ENCODE data around the gene SCN1A.

The SCN1A gene

DNA sequence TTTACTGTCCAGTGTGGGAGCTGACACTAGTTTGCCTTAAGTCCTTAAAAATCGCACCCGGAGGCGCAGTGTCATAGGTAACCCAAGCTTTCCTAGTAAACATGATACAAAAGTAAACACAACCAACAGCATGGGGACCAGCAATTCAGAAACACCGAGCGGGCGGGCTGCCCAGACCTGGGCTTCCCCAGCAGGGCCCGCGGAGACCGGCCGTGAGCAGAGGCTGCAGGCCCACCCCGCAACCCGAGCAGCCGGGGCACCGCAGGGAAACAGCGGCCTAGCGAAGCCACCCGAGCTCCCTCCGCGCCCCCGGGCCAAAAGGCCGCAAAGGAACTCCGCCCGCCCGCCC, 174.5 kb downstream of the SCN1A start:
- Histone ChIP-seq H3K9me3 (ENCODE audit: insufficient read depth, low read length, severe bottlenecking) (no peaks in the 10 kb centered on the region), H3K27ac (ENCODE audit: low read length) (peak overlapping the region; percentile 68), H3K4me1 (ENCODE audit: insufficient read depth, low read length) (peaks cover 42% of the 10 kb centered on the region), H3K4me3 (ENCODE audit: low read depth in 1 of 2, low read length in 2 of 2) (peak overlapping the region; percentile 51 to 71), H3K27me3 (ENCODE audit: insufficient read depth, low read length, poor library complexity) (no peaks in the 10 kb centered on the region), H3K4me2 (ENCODE audit: insufficient read depth, low read length) (peak overlapping the region; percentile 68), H3K36me3 (ENCODE audit: insufficient read depth, low read length) (peaks cover 21% of the 10 kb centered on the region; the same call in 1 of the 2 replicates), H3K9ac (ENCODE audit: low read depth, low read length) (peak overlapping the region; percentile 65), H4K20me1 (ENCODE audit: insufficient read depth, low read length) (no peaks in the 10 kb centered on the region), H2AFZ (ENCODE audit: low read depth, low read length) (peak overlapping the region; percentile 75), H3K79me2 (ENCODE audit: insufficient read depth, low read length) (peaks cover 48% of the 10 kb centered on the region)
- ATAC-seq (ENCODE audit: insufficient read depth, low read depth) (peak; percentile 61), DNase-seq (no peak)
- TF ChIP-seq, protein P1, sequence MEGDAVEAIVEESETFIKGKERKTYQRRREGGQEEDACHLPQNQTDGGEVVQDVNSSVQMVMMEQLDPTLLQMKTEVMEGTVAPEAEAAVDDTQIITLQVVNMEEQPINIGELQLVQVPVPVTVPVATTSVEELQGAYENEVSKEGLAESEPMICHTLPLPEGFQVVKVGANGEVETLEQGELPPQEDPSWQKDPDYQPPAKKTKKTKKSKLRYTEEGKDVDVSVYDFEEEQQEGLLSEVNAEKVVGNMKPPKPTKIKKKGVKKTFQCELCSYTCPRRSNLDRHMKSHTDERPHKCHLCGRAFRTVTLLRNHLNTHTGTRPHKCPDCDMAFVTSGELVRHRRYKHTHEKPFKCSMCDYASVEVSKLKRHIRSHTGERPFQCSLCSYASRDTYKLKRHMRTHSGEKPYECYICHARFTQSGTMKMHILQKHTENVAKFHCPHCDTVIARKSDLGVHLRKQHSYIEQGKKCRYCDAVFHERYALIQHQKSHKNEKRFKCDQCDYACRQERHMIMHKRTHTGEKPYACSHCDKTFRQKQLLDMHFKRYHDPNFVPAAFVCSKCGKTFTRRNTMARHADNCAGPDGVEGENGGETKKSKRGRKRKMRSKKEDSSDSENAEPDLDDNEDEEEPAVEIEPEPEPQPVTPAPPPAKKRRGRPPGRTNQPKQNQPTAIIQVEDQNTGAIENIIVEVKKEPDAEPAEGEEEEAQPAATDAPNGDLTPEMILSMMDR (IDR thresholded peaks at IDR 0.05; ENCODE audit: borderline replicate concordance, extremely low read depth, low read length, poor library complexity, severe bottlenecking), result no peak
- TF ChIP-seq EZH2 (IDR thresholded peaks at IDR 0.05; ENCODE audit: borderline replicate concordance, low read depth, low read length, severe bottlenecking), result no peak

GRCh38 chr2:165952741-165953211, 175.0 kb downstream of the SCN1A start:
- H3K27ac ChIP-seq (ENCODE audit: low read length), result peak overlapping the region; percentile 68
- H4K20me1 ChIP-seq (ENCODE audit: insufficient read depth, low read length), result no peaks in the 10 kb centered on the region
- H3K4me1 ChIP-seq (ENCODE audit: insufficient read depth, low read length), result peaks cover 42% of the 10 kb centered on the region
- DNase-seq (no peak), ATAC-seq (ENCODE audit: insufficient read depth, low read depth) (no peak)
- no peaks in the 10 kb centered on the region for H3K9me3 ChIP-seq (ENCODE audit: insufficient read depth, low read length, severe bottlenecking)
- peak overlapping the region; percentile 68 for H3K4me2 ChIP-seq (ENCODE audit: insufficient read depth, low read length)
- H3K79me2 ChIP-seq (ENCODE audit: insufficient read depth, low read length), result peaks cover 48% of the 10 kb centered on the region
- H2AFZ ChIP-seq (ENCODE audit: low read depth, low read length), result peak overlapping the region; percentile 75
- no peaks in the 10 kb centered on the region for H3K27me3 ChIP-seq (ENCODE audit: insufficient read depth, low read length, poor library complexity)
- TF ChIP-seq EZH2 (IDR thresholded peaks at IDR 0.05; ENCODE audit: borderline replicate concordance, low read depth, low read length, severe bottlenecking), result no peak
- TF ChIP-seq, protein P1 (IDR thresholded peaks at IDR 0.05; ENCODE audit: borderline replicate concordance, extremely low read depth, low read length, poor library complexity, severe bottlenecking), result no peak
- peaks cover 22% of the 10 kb centered on the region; the same call in 1 of the 2 replicates for H3K36me3 ChIP-seq (ENCODE audit: insufficient read depth, low read length)
- peak overlapping the region; percentile 51 to 71 for H3K4me3 ChIP-seq (ENCODE audit: low read depth in 1 of 2, low read length in 2 of 2)
- peak overlapping the region; percentile 65 for H3K9ac ChIP-seq (ENCODE audit: low read depth, low read length)

- Histone ChIP-seq H3K27ac (ENCODE audit: low read length) (no peak overlapping the region), H3K9ac (ENCODE audit: low read depth, low read length) (peak overlapping the region; percentile 65), H3K9me3 (ENCODE audit: insufficient read depth, low read length, severe bottlenecking) (no peaks in the 10 kb centered on the region), H3K4me2 (ENCODE audit: insufficient read depth, low read length) (peak overlapping the region; percentile 68), H3K4me3 (ENCODE audit: low read depth in 1 of 2, low read length in 2 of 2) (peak overlapping the region in 1 of 2 experiments; percentile 71; a peak in 3 of 4 replicates), H2AFZ (ENCODE audit: low read depth, low read length) (no peak overlapping the region), H3K27me3 (ENCODE audit: insufficient read depth, low read length, poor library complexity) (no peaks in the 10 kb centered on the region), H3K79me2 (ENCODE audit: insufficient read depth, low read length) (peaks cover 48% of the 10 kb centered on the region), H3K4me1 (ENCODE audit: insufficient read depth, low read length) (peaks cover 42% of the 10 kb centered on the region), H4K20me1 (ENCODE audit: insufficient read depth, low read length) (no peaks in the 10 kb centered on the region), H3K36me3 (ENCODE audit: insufficient read depth, low read length) (peaks cover 29% of the 10 kb centered on the region)
- TF ChIP-seq, protein P1 (IDR thresholded peaks at IDR 0.05; ENCODE audit: borderline replicate concordance, extremely low read depth, low read length, poor library complexity, severe bottlenecking), result no peak
- TF ChIP-seq EZH2 (IDR thresholded peaks at IDR 0.05; ENCODE audit: borderline replicate concordance, low read depth, low read length, severe bottlenecking), result no peak
- DNase-seq (no peak), ATAC-seq (ENCODE audit: insufficient read depth, low read depth) (no peak)
These were observed 175.7 kb downstream of the SCN1A start for GRCh38 chr2:165952085-165952484.
